NCI-H460 (cell line): ENCODE measurements around the gene DLG5. TPM values are rescaled to one million over a fixed set of nuclear protein-coding genes. Genes with fewer than 3 reads are reported as not detected.

Source experiments
- small RNA-seq, 2 experiments: library from RNA; depleted of rRNA; stranded (forward); fragments of <200 nt; gene quantifications; one replicate each; pipeline ENCODE3, GENCODE V24; 2014
- total RNA-seq: library from RNA; depleted of rRNA; stranded (reverse); fragments of >200 nt; shearing (Covaris generic); gene quantifications from 2 replicates; pipeline ENCODE4 v1.2.3, GENCODE V29; 2014; rRNA removed

Gene DLG5
- total RNA-seq, 1 experiment from 2014 or later, result 15.7 TPM

Small RNA genes lying within 50 kb of the gene (small RNA-seq; reads per million reads assigned to genes)
- gene RF00017 (0 reads per million in 2 experiments), gene RN7SL284P (0 reads per million in 2 experiments), gene RNU6-1266P (0 to 0.06 reads per million in 2 experiments)

Other genes starting within 250 kb of the DLG5 start
- 14.1 and 18.0 TPM in 2 replicates for gene POLR3A, start 102.8 kb upstream of the DLG5 start, total RNA-seq
- gene RPS24, start 107.1 kb upstream of the DLG5 start, total RNA-seq, result 5,055 and 5,641 TPM in 2 replicates